ENCODE results near the gene DLX4. TPM values are rescaled to one million over a fixed set of nuclear protein-coding genes. Genes with fewer than 3 reads are reported as not detected.

Gene DLX4
- total RNA-seq, 1 experiment from 2014 or later = 2.5 TPM

DNA sequence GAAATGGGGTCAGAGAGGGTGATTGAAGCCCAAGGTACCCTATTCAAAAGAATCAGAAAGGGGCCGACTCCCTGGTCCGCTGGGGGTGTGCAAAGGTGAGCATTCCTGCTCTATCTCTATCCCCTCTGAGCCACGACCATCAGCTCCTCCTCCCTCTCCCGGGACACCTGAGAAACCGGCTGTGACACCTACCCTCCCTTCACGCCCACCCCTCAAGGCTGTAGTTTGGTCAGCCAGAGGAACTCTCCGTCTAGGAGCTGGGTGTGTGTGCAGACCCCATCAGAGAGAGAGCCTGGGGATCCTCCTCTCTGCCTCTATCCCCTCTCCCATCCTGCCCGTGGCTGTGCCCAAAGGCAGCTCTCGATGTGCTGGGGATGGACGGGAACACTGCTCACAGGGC, 27.6 kb upstream of the DLX4 start:
- Histone ChIP-seq H2BK15ac (ENCODE audit: low read depth, low read length) (no peak overlapping the region), H2BK20ac (ENCODE audit: low read depth, low read length, poor library complexity, severe bottlenecking) (no peak overlapping the region), H3K27me3 (ENCODE audit: insufficient read depth, low read length) (no peaks in the 10 kb centered on the region; the same call in 1 of the 2 replicates), H4K8ac (replicated peaks; ENCODE audit: insufficient read length, low read depth, low read length) (no peak overlapping the region), H3K14ac (ENCODE audit: insufficient read depth, low read length) (no peak overlapping the region), H2AK5ac (ENCODE audit: insufficient read length, low read length) (no peak overlapping the region), H2BK120ac (ENCODE audit: low read depth, low read length, poor library complexity, severe bottlenecking) (no peak overlapping the region), H3K18ac (ENCODE audit: insufficient read length, low read depth, low read length) (no peak overlapping the region), H3K4me1 (ENCODE audit: insufficient read depth, low read length) (no peaks in the 10 kb centered on the region), H2BK5ac (ENCODE audit: insufficient read length, low read length) (no peak overlapping the region), H3K4ac (ENCODE audit: low read depth, low read length) (no peak overlapping the region), H3K4me2 (ENCODE audit: insufficient read depth, insufficient read length, low read length) (no peak overlapping the region), H2AFZ (ENCODE audit: low read length) (no peak overlapping the region), H3K9me3 (ENCODE audit: control insufficient read depth, low read depth, low read length) (no peaks in the 10 kb centered on the region), H3K56ac (ENCODE audit: insufficient read length, low read depth, low read length) (no peak overlapping the region), H4K20me1 (ENCODE audit: control insufficient read depth, insufficient read depth, insufficient read length) (no peaks in the 10 kb centered on the region), H3K27ac (ENCODE audit: insufficient read length, low read depth, low read length) (no peak overlapping the region), H3K79me1 (ENCODE audit: insufficient read depth, low read depth, low read length, poor library complexity, severe bottlenecking) (no peaks in the 10 kb centered on the region), H2BK12ac (ENCODE audit: insufficient read length, low read depth, low read length) (no peak overlapping the region), H3K23me2 (ENCODE audit: insufficient read length, low read depth, low read length, poor library complexity, severe bottlenecking) (peaks cover 2% of the 10 kb centered on the region), H3K23ac (ENCODE audit: insufficient read length, low read depth, low read length) (no peak overlapping the region), H4K91ac (ENCODE audit: insufficient read length, low read depth, low read length) (no peak overlapping the region), H3K9ac (ENCODE audit: extremely low read depth, insufficient read length, low read length) (no peak overlapping the region), H3K79me2 (ENCODE audit: insufficient read depth, low read length) (no peaks in the 10 kb centered on the region), H3T11ph (ENCODE audit: low read length) (no peak overlapping the region), H4K5ac (ENCODE audit: insufficient read length, low read depth, low read length) (no peak overlapping the region)
- DNase-seq = no peak
- H3K9me3 Mint-ChIP-seq = no peaks in the 10 kb centered on the region; a peak in 1 of 5 replicates
- H3K27me3 Mint-ChIP-seq (ENCODE audit: low read depth) = peaks cover 79% of the 10 kb centered on the region
- peaks cover 11 to 18% of the 10 kb centered on the region in 2 experiments for H3K4me1 Mint-ChIP-seq
- TF ChIP-seq CTCF (conservative IDR thresholded peaks at IDR 0.05) = no peak
- no CpG with 5 or more reads among the region's 10 CpGs for WGBS (ENCODE audit: extremely low coverage, insufficient read length, low lambda C conversion rate)
- no peaks in the 10 kb centered on the region for H3K36me3 Mint-ChIP-seq (ENCODE audit: insufficient read depth in 1 of 3, low read depth in 3 of 3)
- no peak overlapping the region for H3K4me3 Mint-ChIP-seq
- H3K27ac Mint-ChIP-seq = no peak overlapping the region

All from H9 (cell line).